ENCODE measurements around the gene PLEKHA8. TPM values are rescaled to one million over a fixed set of nuclear protein-coding genes. Genes with fewer than 3 reads are reported as not detected.

Gene PLEKHA8, protein sequence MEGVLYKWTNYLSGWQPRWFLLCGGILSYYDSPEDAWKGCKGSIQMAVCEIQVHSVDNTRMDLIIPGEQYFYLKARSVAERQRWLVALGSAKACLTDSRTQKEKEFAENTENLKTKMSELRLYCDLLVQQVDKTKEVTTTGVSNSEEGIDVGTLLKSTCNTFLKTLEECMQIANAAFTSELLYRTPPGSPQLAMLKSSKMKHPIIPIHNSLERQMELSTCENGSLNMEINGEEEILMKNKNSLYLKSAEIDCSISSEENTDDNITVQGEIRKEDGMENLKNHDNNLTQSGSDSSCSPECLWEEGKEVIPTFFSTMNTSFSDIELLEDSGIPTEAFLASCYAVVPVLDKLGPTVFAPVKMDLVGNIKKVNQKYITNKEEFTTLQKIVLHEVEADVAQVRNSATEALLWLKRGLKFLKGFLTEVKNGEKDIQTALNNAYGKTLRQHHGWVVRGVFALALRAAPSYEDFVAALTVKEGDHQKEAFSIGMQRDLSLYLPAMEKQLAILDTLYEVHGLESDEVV
- total RNA-seq, result 22.7 and 26.7 TPM in 2 replicates

GRCh38 chr7:30028216-30028748 lies at the start of gene PLEKHA8:
TSS of gene PLEKHA8 (plus strand) at chr7:30028412. CDS start at chr7:30028763, 351 bp downstream.

DNA sequence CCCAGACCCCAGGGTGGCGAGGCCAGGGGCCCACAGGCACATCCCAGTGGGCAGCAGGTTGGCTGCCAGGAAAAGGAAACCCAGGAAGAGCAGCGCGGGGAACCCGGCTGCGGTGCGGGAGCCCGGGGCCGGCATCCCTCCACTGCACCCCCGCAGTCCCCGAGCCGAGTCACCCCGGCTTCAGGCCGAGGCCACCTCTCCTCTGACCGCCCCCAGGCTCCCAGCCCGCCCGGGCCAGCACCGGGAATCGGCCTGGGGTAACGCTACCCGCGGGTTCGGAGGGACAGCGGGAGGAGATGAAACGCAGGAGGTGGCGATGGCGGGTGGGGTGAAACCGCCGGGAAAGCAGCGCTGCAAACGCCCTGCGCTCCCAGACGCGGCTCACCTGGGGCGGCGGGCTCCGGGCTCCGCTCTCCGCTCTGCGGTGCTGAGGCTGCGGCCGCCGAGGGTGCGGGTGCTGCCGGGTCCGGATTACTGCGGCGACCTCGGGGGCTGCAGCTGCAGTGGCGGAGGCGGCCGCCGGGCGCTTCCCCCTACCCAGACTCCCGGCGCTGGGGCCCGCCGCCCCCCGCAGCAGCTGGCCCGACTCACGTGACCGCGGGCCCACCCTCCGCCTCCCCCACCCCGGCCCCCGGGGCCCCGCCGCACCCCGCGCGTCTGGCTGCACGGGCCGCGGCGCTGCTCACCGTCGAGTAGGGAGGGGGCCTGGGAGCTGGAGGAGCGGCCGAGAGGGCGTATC lies 38.8 kb upstream of the PLEKHA8 start, which contains the start of gene SCRN1:
Gene SCRN1, minus strand, starts transcription at position 545 of the 739 bp plus-strand sequence. CDS start 20,734 bp downstream, outside the sequence.

DNA sequence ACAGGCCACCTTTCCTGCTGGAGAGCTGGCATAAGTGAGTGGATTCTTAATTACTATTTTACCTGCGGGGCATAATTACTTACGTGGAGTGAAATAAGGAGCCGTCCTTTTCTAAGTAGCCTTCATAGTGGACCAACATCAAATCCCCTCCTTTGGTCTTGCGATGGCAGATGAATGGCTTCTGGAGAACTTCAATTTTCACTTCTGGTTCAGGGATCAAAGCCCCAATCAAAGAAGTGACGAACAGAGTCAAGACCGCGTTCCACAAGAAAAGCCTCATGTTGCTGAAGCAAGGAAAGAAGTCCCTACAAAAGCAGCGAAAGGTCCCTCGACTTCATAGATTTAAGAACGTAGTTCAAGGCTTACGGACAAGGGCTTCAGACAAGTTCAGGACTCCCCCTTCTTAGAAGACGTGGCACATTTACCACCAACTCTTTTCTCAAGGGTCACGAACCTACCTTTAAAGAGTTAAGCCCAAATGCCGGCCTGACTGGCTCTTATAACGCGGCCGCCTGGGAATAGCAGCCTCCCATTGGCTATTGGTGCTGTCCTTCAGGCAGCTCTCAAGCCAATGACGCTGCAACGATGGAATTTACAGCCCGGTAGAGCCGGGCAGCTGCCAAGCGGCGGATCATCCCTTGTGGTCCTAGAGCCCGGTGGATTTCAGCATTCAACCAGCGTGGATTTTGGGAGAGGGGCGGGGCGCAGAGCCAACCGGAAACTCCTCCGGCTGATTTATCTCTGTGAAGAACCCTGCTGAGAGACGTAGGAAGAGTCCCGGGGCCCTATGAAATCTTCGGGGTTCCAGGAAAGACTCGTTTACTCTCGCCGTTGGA lies 1.8 kb upstream of the PLEKHA8 start, which contains the start of gene FKBP14:
Gene FKBP14, minus strand, starts transcription at position 474 of the 836 bp plus-strand sequence. Its CDS starts 194 bp downstream, at position 280.

GRCh38 chr7:30134611-30135300 lies 106.5 kb downstream of the PLEKHA8 start, which contains the start of gene MTURN:
TSS of gene MTURN (plus strand) at chr7:30134986. CDS start at chr7:30135137, 151 bp downstream.

Small RNAs within 50 kb of the gene (small RNA-seq; reads per million reads assigned to genes)
- gene RPS27P16, result not detected

Other genes starting within 250 kb of the PLEKHA8 start
- not detected in 2 replicates for gene WIPF3, start 221.9 kb upstream of the PLEKHA8 start, total RNA-seq
- 46.1 and 107 TPM in 2 replicates for gene SCRN1, start 38.6 kb upstream of the PLEKHA8 start, total RNA-seq
- gene FKBP14, start 1.7 kb upstream of the PLEKHA8 start, total RNA-seq, result 28.0 and 42.0 TPM in 2 replicates
- gene MTURN, start 106.6 kb downstream of the PLEKHA8 start, total RNA-seq, result 6.2 and 9.2 TPM in 2 replicates

All from thoracic aorta endothelial cell (primary cell).